GM23338 (cell line): ENCODE measurements around the gene C4orf51. TPM values are rescaled to one million over a fixed set of nuclear protein-coding genes. Genes with fewer than 3 reads are reported as not detected.

ENCODE experiments used
- ATAC-seq: fragments of 200-7000 bp; cut with Tn5 transposase; 3 replicates; pipeline ENCODE4 v1.9.1; 2020
- DNase-seq: peaks from one replicate; pipeline ENCODE4 v3.0.0-alpha.2; 2015; ENCODE audit warnings: low spot score
- H2AFZ ChIP-seq: fragments of 200-600 bp; sonication (generic); 2 replicates; pipeline ENCODE4 v1.8.0; 2016; ENCODE audit warnings: antibody characterized with exemption, mild to moderate bottlenecking, moderate library complexity
- H3F3A ChIP-seq: fragments of 200-600 bp; sonication (generic); replicated peaks from 2 replicates; pipeline ENCODE4 v1.8.0; 2017; ENCODE audit warnings: antibody characterized with exemption, mixed run types, low read depth
- H3K27ac ChIP-seq: fragments of 200-600 bp; sonication (generic); 2 replicates; pipeline ENCODE4 v1.6.1; 2016; ENCODE audit warnings: low read depth
- H3K27me3 ChIP-seq: fragments of 200-600 bp; sonication (generic); 2 replicates; pipeline ENCODE4 v1.8.0; 2016; ENCODE audit warnings: mild to moderate bottlenecking, mixed run types, moderate library complexity; ENCODE audit not compliant: insufficient read depth
- H3K36me3 ChIP-seq: fragments of 200-600 bp; sonication (generic); 2 replicates; pipeline ENCODE4 v1.8.0; 2016; ENCODE audit warnings: mild to moderate bottlenecking; ENCODE audit not compliant: insufficient read depth
- H3K4me1 ChIP-seq: fragments of 200-600 bp; sonication (generic); 2 replicates; pipeline ENCODE4 v1.8.0; 2016; ENCODE audit warnings: mild to moderate bottlenecking, moderate library complexity; ENCODE audit not compliant: insufficient read depth
- H3K4me2 ChIP-seq: fragments of 200-600 bp; sonication (generic); 2 replicates; pipeline ENCODE4 v1.7.1; 2017; ENCODE audit warnings: mixed run types
- H3K4me3 ChIP-seq: fragments of 200-600 bp; sonication (generic); 2 replicates; pipeline ENCODE4 v1.6.1; 2016; ENCODE audit warnings: mixed run types
- H3K79me2 ChIP-seq: fragments of 200-600 bp; sonication (generic); replicated peaks from 2 replicates; pipeline ENCODE4 v1.8.0; 2017; ENCODE audit warnings: mild to moderate bottlenecking; ENCODE audit not compliant: insufficient read depth
- H3K9me2 ChIP-seq: fragments of 200-600 bp; sonication (generic); 2 replicates; pipeline ENCODE4 v1.8.0; 2017; ENCODE audit not compliant: insufficient read depth
- H4K20me1 ChIP-seq: fragments of 200-600 bp; sonication (generic); replicated peaks from 2 replicates; pipeline ENCODE4 v1.8.0; 2017; ENCODE audit warnings: mild to moderate bottlenecking; ENCODE audit not compliant: insufficient read depth
- H3K27ac Mint-ChIP-seq: 2 replicates; pipeline ENCODE4 v1.8.0; 2020; ENCODE audit warnings: inconsistent platforms, mild to moderate bottlenecking, moderate library complexity, mixed read lengths
- H3K27me3 Mint-ChIP-seq: 3 replicates; pipeline ENCODE4 v1.8.0; 2022; ENCODE audit warnings: low read depth, mild to moderate bottlenecking, moderate library complexity, mixed read lengths, inconsistent platforms; ENCODE audit not compliant: insufficient read depth, poor library complexity
- H3K36me3 Mint-ChIP-seq: 3 replicates; pipeline ENCODE4 v1.8.0; 2021; ENCODE audit warnings: low read depth, mild to moderate bottlenecking, inconsistent platforms, moderate library complexity, mixed read lengths
- H3K4me1 Mint-ChIP-seq: 3 replicates; pipeline ENCODE4 v1.8.0; 2020; ENCODE audit warnings: mild to moderate bottlenecking, inconsistent platforms, mixed read lengths
- H3K4me3 Mint-ChIP-seq: 3 replicates; pipeline ENCODE4 v1.8.0; 2021; ENCODE audit warnings: moderate library complexity, mild to moderate bottlenecking, inconsistent platforms, mixed read lengths
- H3K9me3 Mint-ChIP-seq: 3 replicates; pipeline ENCODE4 v1.8.0; 2020; ENCODE audit warnings: moderate library complexity, mild to moderate bottlenecking, inconsistent platforms, mixed read lengths
- CREB1 ChIP-seq: fragments of 250-450 bp; sonication (Bioruptor Pico); IDR thresholded peaks from 2 replicates; pipeline ENCODE4 v1.5.0; 2020; ENCODE audit warnings: low read depth, mild to moderate bottlenecking, moderate library complexity
- CTCF ChIP-seq, 2 experiments: fragments of 200-600 bp in 1 of 2; sonication (generic) in 1 of 2; conservative IDR thresholded peaks; 2 replicates each; pipeline versions ENCODE4 v1.5.1 to v1.6.1; 2016 to 2017; ENCODE audit warnings: antibody characterized with exemption in 2 of 2, low read depth in 2 of 2, mild to moderate bottlenecking in 2 of 2, moderate library complexity in 1 of 2
- ETS1 ChIP-seq: IDR thresholded peaks from 2 replicates; pipeline ENCODE4 v1.6.1; 2016; ENCODE audit warnings: antibody characterized with exemption
- EZH2 ChIP-seq: fragments of 200-600 bp; sonication (generic); IDR thresholded peaks from one replicate; pipeline ENCODE4 v1.8.0; 2017; ENCODE audit warnings: antibody characterized with exemption, mild to moderate bottlenecking, low read depth; ENCODE audit not compliant: unreplicated experiment
- EZH2phosphoT487 ChIP-seq: fragments of 200-600 bp; sonication (generic); IDR thresholded peaks from one replicate; pipeline ENCODE4 v1.8.1; 2018; ENCODE audit warnings: antibody characterized with exemption; ENCODE audit not compliant: unreplicated experiment
- JUNB ChIP-seq: IDR thresholded peaks from one replicate; pipeline ENCODE4 v1.6.1; 2016; ENCODE audit warnings: antibody characterized with exemption; ENCODE audit not compliant: unreplicated experiment
- NANOG ChIP-seq: IDR thresholded peaks from 2 replicates; pipeline ENCODE4 v1.6.1; 2016; ENCODE audit warnings: antibody characterized with exemption, borderline replicate concordance
- POLR2AphosphoS5 ChIP-seq: IDR thresholded peaks from 2 replicates; pipeline ENCODE4 v1.6.1; 2016; ENCODE audit warnings: antibody characterized with exemption, low read depth
- STAT1 ChIP-seq: IDR thresholded peaks from one replicate; pipeline ENCODE4 v1.6.1; 2016; ENCODE audit warnings: antibody characterized with exemption; ENCODE audit not compliant: unreplicated experiment
- ZNF114 ChIP-seq: fragments of 250-450 bp; sonication (Bioruptor Pico); IDR thresholded peaks from 2 replicates; pipeline ENCODE4 v1.5.0; 2020; ENCODE audit warnings: mild to moderate bottlenecking, moderate library complexity
- ZNF331 ChIP-seq: fragments of 250-450 bp; sonication (Bioruptor Pico); IDR thresholded peaks from 2 replicates; pipeline ENCODE4 v1.5.0; 2020; ENCODE audit warnings: low read depth, mild to moderate bottlenecking, moderate library complexity
- ZNF462 ChIP-seq: fragments of 250-450 bp; sonication (Bioruptor Pico); IDR thresholded peaks from 2 replicates; pipeline ENCODE4 v1.5.0; 2020; ENCODE audit warnings: mild to moderate bottlenecking, moderate library complexity
- polyA plus RNA-seq: library from polyadenylated mRNA; unstranded; fragments of >200 nt; fragmentation: Nextera tagmentation; extraction: Ambion mirVana; gene quantifications from 2 replicates; pipeline ENCODE4 v1.2.1, GENCODE V29; 2016
- total RNA-seq: library from RNA; depleted of rRNA; stranded (reverse); fragments of >200 nt; shearing (Covaris generic); gene quantifications from 2 replicates; pipeline ENCODE4 v1.2.3, GENCODE V29; 2014
- TF ChIP-seq, protein P1 (sequence below): IDR thresholded peaks from one replicate; pipeline ENCODE4 v1.6.1; 2018; ENCODE audit warnings: antibody characterized with exemption; ENCODE audit not compliant: unreplicated experiment

C4orf51 gene
- total and polyA plus RNA-seq, 2 experiments from 2014 or later = not detected

DNA sequence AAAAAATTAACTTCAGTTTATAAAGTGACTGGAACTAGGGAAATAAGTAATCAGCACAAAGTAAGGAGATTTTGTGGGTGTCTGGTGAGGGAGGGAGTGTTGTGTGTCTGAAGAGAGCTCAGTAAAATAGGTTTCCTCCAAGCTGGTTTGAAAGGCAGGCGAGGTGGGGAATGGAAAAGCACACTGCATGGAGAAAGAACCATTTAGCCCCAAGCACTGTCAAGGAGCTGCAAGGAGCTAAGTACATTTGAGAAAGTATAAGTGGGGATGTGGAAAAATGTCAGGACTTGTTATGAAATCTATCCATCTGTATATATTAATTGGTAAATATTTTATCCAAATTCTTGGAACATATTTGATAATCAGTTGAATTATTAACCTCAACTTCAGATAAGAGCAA lies 956 bp downstream of the C4orf51 start:
- DNase-seq = no peak
- H3K9me3 Mint-ChIP-seq = peaks cover 33% of the 10 kb centered on the region
- Histone ChIP-seq H3K4me3 (no peak overlapping the region), H3K4me1 (no peaks in the 10 kb centered on the region), H3K36me3 (no peaks in the 10 kb centered on the region), H3K27me3 (no peaks in the 10 kb centered on the region), H3K9me2 (no peaks in the 10 kb centered on the region), H2AFZ (no peak overlapping the region; the same call in 1 of the 2 replicates), H3K79me2 (no peaks in the 10 kb centered on the region), H3K4me2 (no peak overlapping the region), H4K20me1 (no peaks in the 10 kb centered on the region), H3K27ac (no peak overlapping the region), H3F3A (no peaks in the 10 kb centered on the region)
- H3K4me3 Mint-ChIP-seq = no peak overlapping the region
- H3K4me1 Mint-ChIP-seq = peaks cover 4% of the 10 kb centered on the region; the same call in 2 of the 3 replicates
- peaks cover 4% of the 10 kb centered on the region for H3K27me3 Mint-ChIP-seq
- TF ChIP-seq CTCF (conservative IDR thresholded peaks at IDR 0.05; ENCODE audit: low read depth in 2 of 2) (no peak), EZH2phosphoT487 (no peak), POLR2AphosphoS5 (no peak), ZNF114 (CRISPR knock-in tag) (no peak), EZH2 (no peak), ETS1 (no peak), CREB1 (CRISPR knock-in tag) (no peak), STAT1 (no peak), ZNF462 (CRISPR knock-in tag) (no peak), NANOG (no peak), ZNF331 (no peak), JUNB (no peak)
- TF ChIP-seq, protein P1, sequence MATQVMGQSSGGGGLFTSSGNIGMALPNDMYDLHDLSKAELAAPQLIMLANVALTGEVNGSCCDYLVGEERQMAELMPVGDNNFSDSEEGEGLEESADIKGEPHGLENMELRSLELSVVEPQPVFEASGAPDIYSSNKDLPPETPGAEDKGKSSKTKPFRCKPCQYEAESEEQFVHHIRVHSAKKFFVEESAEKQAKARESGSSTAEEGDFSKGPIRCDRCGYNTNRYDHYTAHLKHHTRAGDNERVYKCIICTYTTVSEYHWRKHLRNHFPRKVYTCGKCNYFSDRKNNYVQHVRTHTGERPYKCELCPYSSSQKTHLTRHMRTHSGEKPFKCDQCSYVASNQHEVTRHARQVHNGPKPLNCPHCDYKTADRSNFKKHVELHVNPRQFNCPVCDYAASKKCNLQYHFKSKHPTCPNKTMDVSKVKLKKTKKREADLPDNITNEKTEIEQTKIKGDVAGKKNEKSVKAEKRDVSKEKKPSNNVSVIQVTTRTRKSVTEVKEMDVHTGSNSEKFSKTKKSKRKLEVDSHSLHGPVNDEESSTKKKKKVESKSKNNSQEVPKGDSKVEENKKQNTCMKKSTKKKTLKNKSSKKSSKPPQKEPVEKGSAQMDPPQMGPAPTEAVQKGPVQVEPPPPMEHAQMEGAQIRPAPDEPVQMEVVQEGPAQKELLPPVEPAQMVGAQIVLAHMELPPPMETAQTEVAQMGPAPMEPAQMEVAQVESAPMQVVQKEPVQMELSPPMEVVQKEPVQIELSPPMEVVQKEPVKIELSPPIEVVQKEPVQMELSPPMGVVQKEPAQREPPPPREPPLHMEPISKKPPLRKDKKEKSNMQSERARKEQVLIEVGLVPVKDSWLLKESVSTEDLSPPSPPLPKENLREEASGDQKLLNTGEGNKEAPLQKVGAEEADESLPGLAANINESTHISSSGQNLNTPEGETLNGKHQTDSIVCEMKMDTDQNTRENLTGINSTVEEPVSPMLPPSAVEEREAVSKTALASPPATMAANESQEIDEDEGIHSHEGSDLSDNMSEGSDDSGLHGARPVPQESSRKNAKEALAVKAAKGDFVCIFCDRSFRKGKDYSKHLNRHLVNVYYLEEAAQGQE = no peak
- H3K36me3 Mint-ChIP-seq = peaks cover 21% of the 10 kb centered on the region; the same call in 2 of the 3 replicates
- no peak for ATAC-seq
- no peak overlapping the region for H3K27ac Mint-ChIP-seq
